ENCODE data around the gene STH.

Gene STH

GRCh38 chr17:45989759-45990158 is 9.3 kb upstream of the STH start:
- TF ChIP-seq CTCF (IDR thresholded peaks at IDR 0.05; ENCODE audit: insufficient read depth, low read depth, low read length, missing control alignments), result no peak
- H3K4me3 ChIP-seq (ENCODE audit: low read length), result no peak overlapping the region
- DNase-seq (ENCODE audit: low read depth), result no peak

GRCh38 chr17:45990886-45991285 is 8.2 kb upstream of the STH start:
- H3K4me3 ChIP-seq (ENCODE audit: low read length), result no peak overlapping the region
- no peak for DNase-seq (ENCODE audit: low read depth)
- no peak for TF ChIP-seq CTCF (IDR thresholded peaks at IDR 0.05; ENCODE audit: insufficient read depth, low read depth, low read length, missing control alignments)

- DNase-seq (ENCODE audit: low read depth), result no peak
- no peak for TF ChIP-seq CTCF (IDR thresholded peaks at IDR 0.05; ENCODE audit: insufficient read depth, low read depth, low read length, missing control alignments)
- no peak overlapping the region for H3K4me3 ChIP-seq (ENCODE audit: low read length)
These were observed 7.7 kb upstream of the STH start for GRCh38 chr17:45991341-45991740.

- no peak for DNase-seq (ENCODE audit: low read depth)
- no peak overlapping the region for H3K4me3 ChIP-seq (ENCODE audit: low read length)
- TF ChIP-seq CTCF (IDR thresholded peaks at IDR 0.05; ENCODE audit: insufficient read depth, low read depth, low read length, missing control alignments), result no peak
These were observed 6.9 kb upstream of the STH start for GRCh38 chr17:45992175-45992574.

- no peak for DNase-seq (ENCODE audit: low read depth)
- no peak overlapping the region for H3K4me3 ChIP-seq (ENCODE audit: low read length)
- TF ChIP-seq CTCF (IDR thresholded peaks at IDR 0.05; ENCODE audit: insufficient read depth, low read depth, low read length, missing control alignments), result no peak
These were observed 6.1 kb upstream of the STH start for GRCh38 chr17:45992904-45993303.

- H3K4me3 ChIP-seq (ENCODE audit: low read length), result no peak overlapping the region
- no peak for TF ChIP-seq CTCF (IDR thresholded peaks at IDR 0.05; ENCODE audit: insufficient read depth, low read depth, low read length, missing control alignments)
- DNase-seq (ENCODE audit: low read depth), result no peak
These were observed 5.0 kb upstream of the STH start for GRCh38 chr17:45993962-45994627.

GRCh38 chr17:45994987-45995386 is 4.1 kb upstream of the STH start:
- no peak for DNase-seq (ENCODE audit: low read depth)
- TF ChIP-seq CTCF (IDR thresholded peaks at IDR 0.05; ENCODE audit: insufficient read depth, low read depth, low read length, missing control alignments), result no peak
- H3K4me3 ChIP-seq (ENCODE audit: low read length), result no peak overlapping the region

Measured in epithelial cell of esophagus (primary cell).